ENCODE data around the gene PTGES2. TPM values are rescaled to one million over a fixed set of nuclear protein-coding genes. Genes with fewer than 3 reads are reported as not detected.

Gene PTGES2
- total and polyA plus RNA-seq, 11 donors, result 116 to 179 (median 139) TPM

- Histone ChIP-seq H3K27me3 (no peaks in the 10 kb centered on the region), H3K27ac (no peak overlapping the region), H3K4me3 (no peak overlapping the region), H3K9me3 (no peaks in the 10 kb centered on the region), H3K36me3 (peaks cover 0 to 50% (median 46%) of the 10 kb centered on the region in 9 donors), H3K4me1 (peaks cover 0 to 28% (median 21%) of the 10 kb centered on the region in 12 donors)
- WGBS, 4 donors, result 96 to 97% (median 96%) methylated on average over 4 to 5 of the region's 5 CpGs
- intact Hi-C loops (cut with DNase I), result no loop called here
- no peak for TF ChIP-seq CTCF (IDR thresholded peaks at IDR 0.05)
- no peak for TF ChIP-seq POLR2A (IDR thresholded peaks at IDR 0.05)
- peak in 2 of 5 donors; percentile 6 to 22 for DNase-seq
- ATAC-seq, result no peak
Measured at GRCh38 chr9:128121466-128121810, 6.1 kb downstream of the PTGES2 start.

DNA sequence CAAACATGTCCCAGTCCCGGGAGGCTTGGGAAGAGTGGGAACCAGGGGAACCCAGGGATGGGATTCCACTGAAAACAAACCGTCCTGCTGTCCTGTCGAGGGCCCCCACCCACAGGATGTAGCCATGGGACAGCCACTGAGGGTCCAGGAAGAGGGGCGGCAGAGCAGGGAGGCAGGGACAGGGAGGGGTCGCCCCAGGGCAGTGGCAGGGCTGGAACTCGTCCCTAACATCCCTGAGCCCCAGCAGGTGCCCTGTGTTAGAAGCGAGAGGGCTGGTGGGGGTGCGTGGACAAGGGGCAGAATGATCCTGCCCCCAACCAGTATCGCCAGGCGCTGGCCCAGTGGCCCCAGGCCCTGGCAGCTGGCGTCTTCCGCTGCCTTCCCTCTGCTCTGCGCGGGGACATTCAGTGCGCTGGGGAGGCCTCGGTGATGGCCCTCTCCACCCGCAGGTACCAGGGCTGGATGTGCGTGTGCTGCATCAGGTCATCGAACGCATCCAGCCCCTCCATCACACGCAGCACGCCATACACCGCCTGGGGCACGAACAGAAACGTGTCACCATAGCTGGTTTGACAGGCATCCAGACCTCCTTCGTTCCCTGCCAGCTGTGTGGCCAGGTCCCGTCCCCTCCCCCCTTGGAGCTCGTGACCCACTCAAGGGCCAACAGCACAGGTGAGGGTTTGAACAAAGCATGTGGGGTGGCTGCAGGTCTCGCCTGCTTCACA lies 6.6 kb downstream of the PTGES2 start:
- DNase-seq (peak in 3 of 5 donors; percentile 14 to 50 (median 28)), ATAC-seq (no peak)
- H3K9me3 ChIP-seq, result no peaks in the 10 kb centered on the region
- WGBS, 4 donors, result 81% methylated on average over 29 of the region's 29 CpGs
- peaks cover 0 to 23% (median 16%) of the 10 kb centered on the region in 12 donors for H3K4me1 ChIP-seq
- no peak overlapping the region for H3K4me3 ChIP-seq
- H3K36me3 ChIP-seq, result peaks cover 0 to 50% (median 46%) of the 10 kb centered on the region in 9 donors
- H3K27me3 ChIP-seq, result no peaks in the 10 kb centered on the region
- TF ChIP-seq POLR2A (IDR thresholded peaks at IDR 0.05), result no peak
- TF ChIP-seq CTCF (IDR thresholded peaks at IDR 0.05), result no peak
- intact Hi-C loops (cut with DNase I), result no loop called here
- no peak overlapping the region for H3K27ac ChIP-seq

DNA sequence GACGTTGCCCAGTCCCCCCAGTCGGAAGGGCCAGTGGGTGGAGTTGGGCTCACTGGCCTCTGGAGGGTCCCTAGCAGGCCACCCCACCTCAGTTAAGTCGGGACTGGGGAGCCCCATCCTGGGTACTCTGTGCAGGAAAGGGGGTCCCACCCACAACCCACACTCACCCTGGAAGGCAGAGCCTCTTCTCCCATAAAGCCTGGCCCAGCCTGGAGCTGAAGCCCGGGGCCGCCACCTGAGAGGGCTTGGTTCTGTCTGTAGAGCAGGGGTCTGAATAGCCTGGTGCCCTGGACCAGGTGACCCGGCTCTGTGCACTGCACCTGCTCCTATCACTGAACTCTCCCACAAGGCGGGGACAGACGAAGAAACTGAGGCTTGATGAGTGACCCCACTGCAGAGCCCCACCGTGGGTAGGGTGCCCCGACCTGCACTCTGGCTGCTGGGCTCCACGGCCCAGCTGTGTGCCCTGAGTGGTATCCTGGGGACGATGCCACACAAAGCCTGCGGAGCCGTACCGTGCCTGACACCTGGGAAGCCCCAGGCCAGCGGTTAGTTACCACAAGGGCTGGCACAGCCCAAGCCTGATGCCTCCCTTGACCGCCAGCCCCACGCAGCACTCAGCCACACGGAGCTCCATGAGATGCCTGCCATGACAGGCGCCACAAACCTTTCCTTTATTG lies 7.3 kb downstream of the PTGES2 start:
- TF ChIP-seq CTCF (IDR thresholded peaks at IDR 0.05), result no peak
- TF ChIP-seq POLR2A (IDR thresholded peaks at IDR 0.05), result no peak

GRCh38 chr9:128118971-128119665 lies 8.4 kb downstream of the PTGES2 start:
- DNase-seq, result peak in 3 of 5 donors; percentile 25 to 40 (median 26)
- TF ChIP-seq CTCF (IDR thresholded peaks at IDR 0.05) (no peak), POLR2A (IDR thresholded peaks at IDR 0.05) (no peak)
- Histone ChIP-seq H3K27ac (no peak overlapping the region), H3K4me3 (no peak overlapping the region), H3K36me3 (peaks cover 0 to 51% (median 43%) of the 10 kb centered on the region in 9 donors), H3K9me3 (no peaks in the 10 kb centered on the region), H3K27me3 (no peaks in the 10 kb centered on the region), H3K4me1 (peaks cover 0 to 10% (median 6%) of the 10 kb centered on the region in 12 donors)
- intact Hi-C loops (cut with DNase I), result loop anchor here in 6 of 10 donors (2.0 to 5.0 kb wide), 4 partner anchors 37 to 177 kb away; no protein-coding TSS in a partner anchor
- no peak for ATAC-seq
- WGBS, 4 donors, result 73 to 83% (median 75%) methylated on average over 14 to 15 of the region's 15 CpGs

More for the DNA sequence above, 7.3 kb downstream of the PTGES2 start:
- ATAC-seq (no peak), DNase-seq (peak in 3 of 5 donors; percentile 23 to 52 (median 24))
- H3K4me1 ChIP-seq, result peaks cover 0 to 16% (median 9%) of the 10 kb centered on the region in 12 donors
- H3K27ac ChIP-seq, result no peak overlapping the region
- no peaks in the 10 kb centered on the region for H3K9me3 ChIP-seq
- intact Hi-C loops (cut with DNase I), result no loop called here
- WGBS, 4 donors, result 86 to 89% (median 88%) methylated on average over 16 to 20 of the region's 20 CpGs
- H3K4me3 ChIP-seq, result no peak overlapping the region
- peaks cover 0 to 51% (median 46%) of the 10 kb centered on the region in 9 donors for H3K36me3 ChIP-seq
- no peaks in the 10 kb centered on the region for H3K27me3 ChIP-seq
